NCI-H2196 (cell line): ENCODE data around the gene FAM222A.

Experiments used
- DNase-seq: peaks from one replicate; lab custom pipeline; 2025; ENCODE audit not compliant: unreplicated experiment; lab: John Stamatoyannopoulos, UW

Gene FAM222A

DNA sequence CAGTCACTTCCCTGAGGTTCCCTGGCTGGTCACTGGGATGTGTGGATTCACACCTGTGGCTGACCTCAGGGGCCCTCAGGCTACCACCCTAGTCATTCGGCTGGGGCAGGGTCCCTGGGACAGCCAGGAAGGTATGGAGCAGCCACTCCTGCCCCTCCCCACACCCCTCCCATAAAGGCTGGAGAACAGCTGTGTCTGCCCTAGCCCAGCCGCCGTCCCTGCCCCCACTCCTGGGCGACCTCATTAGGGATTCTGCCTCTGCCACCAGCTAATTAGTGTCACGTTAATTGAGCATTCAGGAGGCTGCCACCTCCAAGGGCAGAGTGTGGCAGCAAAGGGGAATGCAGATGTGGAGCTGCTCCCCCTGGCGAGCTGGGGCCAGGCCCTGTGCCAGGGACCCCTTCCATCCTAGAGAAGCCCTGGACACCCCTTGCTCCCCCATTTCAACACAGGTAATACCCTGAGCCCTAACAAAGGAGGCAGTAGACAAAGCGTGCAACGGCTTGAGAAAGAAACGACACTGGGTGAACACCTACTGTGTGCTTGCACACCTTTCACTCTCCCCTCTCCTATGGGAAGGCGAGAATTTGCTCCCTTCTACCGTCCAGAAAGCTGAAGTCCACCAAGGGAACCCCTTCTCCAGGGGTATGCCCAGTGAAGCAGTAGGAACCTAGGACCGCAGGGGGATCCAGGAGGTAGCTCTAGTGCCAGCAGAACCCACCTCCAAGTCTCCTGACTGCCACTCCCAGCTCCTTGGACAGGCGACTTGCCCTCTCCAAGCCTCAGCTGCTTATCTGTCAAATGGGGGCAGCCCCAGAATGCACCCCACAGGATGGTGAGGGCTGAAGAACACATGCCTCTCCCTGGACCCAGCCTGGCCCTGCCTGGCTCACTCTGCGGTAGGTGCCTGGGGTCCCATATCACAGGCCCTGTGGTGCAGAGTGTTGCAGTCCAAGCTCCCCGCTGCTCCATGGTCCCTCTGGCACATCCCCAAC is 45.1 kb downstream of the FAM222A start:
- DNase-seq: no peak

GRCh38 chr12:109759595-109759994 is 46.0 kb downstream of the FAM222A start:
- DNase-seq: no peak

GRCh38 chr12:109760031-109760929 is 46.7 kb downstream of the FAM222A start:
- peak; percentile 32 for DNase-seq

GRCh38 chr12:109760930-109761921 is 47.6 kb downstream of the FAM222A start:
- DNase-seq: no peak

DNA sequence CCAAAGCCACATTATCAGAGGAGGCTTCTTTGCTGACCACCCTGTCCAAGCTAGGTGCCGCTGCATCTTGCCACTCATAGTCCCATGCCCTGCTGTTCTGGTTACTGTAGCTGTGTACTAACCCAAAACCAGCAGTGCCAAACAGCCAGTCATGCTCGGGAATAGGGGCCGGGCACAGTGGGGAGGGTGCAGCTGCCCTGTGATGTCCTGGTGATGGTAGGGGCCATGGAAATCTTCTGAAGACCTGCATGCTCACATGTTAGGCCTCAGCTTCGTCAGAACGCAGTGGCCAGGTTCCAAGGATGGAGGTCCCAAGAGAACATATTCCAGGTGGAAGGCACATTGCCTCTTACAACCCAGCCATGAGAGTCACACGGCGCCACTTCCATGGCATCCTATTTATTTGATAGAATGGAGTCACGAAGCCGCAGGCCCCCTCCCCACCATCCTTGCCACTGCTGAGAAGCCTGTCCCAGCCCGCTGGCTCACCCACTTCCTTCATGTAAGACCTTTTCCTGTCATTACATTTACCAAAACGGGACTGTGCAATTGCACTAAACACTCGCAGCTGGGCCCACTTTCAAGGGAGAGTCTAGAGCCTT is 48.5 kb downstream of the FAM222A start:
- DNase-seq: no peak

- no peak for DNase-seq
These were observed 49.1 kb downstream of the FAM222A start for GRCh38 chr12:109762673-109763191.

DNA sequence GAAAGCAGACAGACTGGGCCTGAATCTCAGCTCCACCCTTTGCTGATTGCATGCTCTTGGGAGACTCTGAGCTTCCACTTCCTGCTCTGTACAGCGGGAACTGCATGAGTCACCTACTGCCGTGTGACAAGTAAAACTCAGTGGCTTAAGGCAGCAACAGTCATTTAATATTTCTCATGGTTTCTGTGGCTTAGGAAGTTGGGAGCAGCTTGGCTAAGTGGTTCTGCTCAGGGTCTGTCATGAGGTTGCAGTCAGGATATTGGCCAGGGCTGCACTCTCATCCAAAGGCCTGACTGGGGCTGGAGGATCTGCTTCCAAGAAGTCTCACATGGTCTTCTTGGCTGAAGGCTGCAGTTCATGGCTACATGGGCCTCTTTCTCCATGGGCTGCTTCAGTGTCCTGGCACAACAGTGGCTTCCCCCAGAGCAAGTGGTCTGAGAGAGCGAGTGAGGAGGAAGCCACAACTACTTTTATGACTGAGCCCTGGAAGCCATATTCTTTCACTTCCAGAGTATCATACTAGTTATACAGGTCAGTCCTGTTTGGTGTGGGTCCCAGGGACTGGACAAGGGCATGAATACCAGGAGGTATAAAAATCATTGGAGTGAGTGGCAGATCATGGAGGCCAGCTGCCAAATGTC is 49.7 kb downstream of the FAM222A start:
- DNase-seq: no peak

GRCh38 chr12:109764123-109764522 is 50.5 kb downstream of the FAM222A start:
- no peak for DNase-seq

- no peak for DNase-seq
These were observed 51.3 kb downstream of the FAM222A start for GRCh38 chr12:109764776-109765445.

DNA sequence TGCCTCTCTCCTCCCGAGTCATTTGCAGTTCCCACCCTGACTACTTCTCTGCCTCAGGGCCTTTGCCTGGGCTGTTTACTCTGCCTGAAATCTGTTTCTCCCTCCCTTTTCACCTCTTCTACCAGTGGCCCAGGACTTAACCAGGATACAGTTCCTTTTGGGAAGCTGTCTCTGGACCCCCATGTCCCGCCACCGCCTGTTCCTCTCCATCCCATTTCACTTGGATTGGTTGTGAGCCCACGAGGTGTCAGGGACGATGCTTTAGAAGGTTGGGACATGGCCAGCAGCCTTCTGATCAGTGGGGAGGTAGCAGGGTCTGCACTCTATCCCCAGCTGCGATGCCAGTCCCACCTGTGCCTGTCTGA is 51.8 kb downstream of the FAM222A start:
- no peak for DNase-seq

GRCh38 chr12:109766251-109766778 is 52.7 kb downstream of the FAM222A start:
- DNase-seq: no peak

DNA sequence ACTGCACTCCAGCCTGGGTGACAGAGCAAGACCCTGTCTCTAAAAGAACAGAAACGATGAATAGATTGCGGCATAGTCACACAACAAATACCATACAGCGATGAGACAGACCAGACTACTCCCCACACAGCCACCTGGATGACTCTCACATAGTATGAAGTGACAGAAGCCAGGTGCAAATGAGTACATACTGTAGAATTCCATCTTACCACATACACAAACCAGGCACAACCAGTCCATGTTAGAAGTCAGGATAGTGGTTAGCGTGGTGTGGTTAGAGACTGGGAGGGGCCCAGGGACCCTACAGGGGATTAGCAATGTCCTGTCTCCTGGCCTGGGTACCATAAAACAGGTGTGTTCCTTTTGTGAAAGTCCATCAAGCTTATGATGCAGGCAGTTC is 53.8 kb downstream of the FAM222A start:
- no peak for DNase-seq

- no peak for DNase-seq
These were observed 54.6 kb downstream of the FAM222A start for GRCh38 chr12:109767991-109768900.

DNA sequence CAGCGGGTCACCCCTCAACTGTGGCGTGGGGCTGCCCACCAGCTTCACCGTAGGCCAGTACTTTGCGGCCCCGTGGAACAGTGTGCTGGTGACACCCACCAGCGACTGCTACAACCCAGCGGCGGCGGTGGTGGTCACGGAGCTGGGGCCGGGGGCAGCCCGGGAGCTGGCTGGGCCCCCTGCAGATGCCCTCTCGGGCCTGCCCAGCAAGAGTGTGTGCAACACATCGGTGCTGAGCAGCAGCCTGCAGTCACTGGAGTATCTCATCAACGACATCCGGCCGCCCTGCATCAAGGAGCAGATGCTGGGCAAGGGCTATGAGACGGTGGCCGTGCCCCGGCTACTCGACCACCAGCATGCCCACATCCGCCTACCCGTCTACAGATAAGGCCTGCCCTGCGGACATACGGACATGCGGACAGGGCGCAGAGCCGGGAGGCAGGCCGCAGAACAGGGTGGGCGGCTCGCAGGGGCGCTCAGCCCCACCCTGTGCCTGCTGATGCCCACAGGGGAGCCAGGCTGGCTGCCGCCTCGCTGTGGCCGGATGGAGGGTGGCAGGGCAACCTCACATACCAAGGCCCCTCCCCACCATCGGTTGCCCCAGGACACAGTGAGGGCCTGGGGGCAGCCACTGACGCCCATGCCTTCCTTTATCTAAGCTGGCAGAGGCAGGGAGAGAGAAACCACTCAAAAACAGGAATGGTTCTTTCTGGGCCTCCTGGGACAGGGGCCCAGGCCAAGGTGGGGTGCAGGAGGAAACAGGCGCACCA is 55.5 kb downstream of the FAM222A start:
- no peak for DNase-seq

DNA sequence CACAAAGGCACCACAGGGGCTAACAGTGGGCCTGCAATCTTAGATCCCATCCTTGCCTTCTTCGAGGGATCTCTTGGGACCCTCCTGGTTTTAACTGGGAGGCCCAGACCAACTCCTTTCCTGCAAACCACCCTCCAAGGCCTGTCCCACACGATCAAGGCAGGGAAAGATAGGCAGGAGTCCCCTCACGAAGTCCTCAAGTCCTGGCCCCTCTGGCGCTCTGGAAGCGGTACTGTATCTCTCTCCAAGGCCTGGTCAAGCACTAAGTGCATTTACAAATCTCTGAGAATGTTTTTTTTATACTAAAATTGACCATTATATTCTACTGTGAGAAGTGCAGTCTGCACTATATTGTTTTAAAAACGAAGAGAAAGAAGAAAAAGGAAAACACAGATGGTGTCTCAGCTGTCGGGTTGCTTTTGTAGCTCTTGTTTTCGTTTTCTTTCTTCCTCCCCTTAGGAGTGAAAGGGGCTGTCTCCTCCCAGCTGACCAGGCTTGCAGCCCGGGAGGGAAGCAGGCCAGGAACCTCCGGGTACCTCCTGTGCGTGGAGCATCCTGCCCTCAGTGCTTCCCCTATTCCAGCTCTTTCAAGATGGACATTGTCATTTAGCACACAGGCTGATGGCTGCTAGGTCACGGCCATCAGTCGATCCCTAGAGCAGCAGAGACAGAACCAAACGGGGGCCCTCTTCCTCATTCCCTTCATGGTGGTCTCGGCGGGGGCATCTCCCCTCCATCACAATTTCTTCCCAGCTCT is 56.7 kb downstream of the FAM222A start:
- no peak for DNase-seq
